ENCODE data around the gene EPS8.

EPS8 gene

GRCh38 chr12:15789220-15790171, at the start of gene EPS8:
EPS8 (minus strand) TSS chr12:15789388; CDS start chr12:15682951, 106,437 bp downstream.
- DNase-seq (ENCODE audit: low read depth in 2 of 2) = peak; percentile 72 to 78

GRCh38 chr12:15837141-15837790, 48.1 kb upstream of the EPS8 start:
- no peak for DNase-seq (ENCODE audit: low read depth in 2 of 2)

GRCh38 chr12:15834575-15834974, 45.4 kb upstream of the EPS8 start:
- DNase-seq (ENCODE audit: low read depth in 2 of 2) = no peak

- DNase-seq (ENCODE audit: low read depth in 2 of 2) = no peak
These were observed 42.3 kb upstream of the EPS8 start for GRCh38 chr12:15831315-15831978.

GRCh38 chr12:15830538-15830937, 41.4 kb upstream of the EPS8 start:
- DNase-seq (ENCODE audit: low read depth in 2 of 2) = no peak

- DNase-seq (ENCODE audit: low read depth in 2 of 2) = no peak
These were observed 40.8 kb upstream of the EPS8 start for GRCh38 chr12:15829949-15830348.

GRCh38 chr12:15829255-15829654, 40.1 kb upstream of the EPS8 start:
- no peak for DNase-seq (ENCODE audit: low read depth in 2 of 2)

GRCh38 chr12:15827136-15827535, 37.9 kb upstream of the EPS8 start:
- DNase-seq (ENCODE audit: low read depth in 2 of 2) = no peak

GRCh38 chr12:15824516-15824915, 35.3 kb upstream of the EPS8 start:
- no peak for DNase-seq (ENCODE audit: low read depth in 2 of 2)

- DNase-seq (ENCODE audit: low read depth in 2 of 2) = no peak
These were observed 34.4 kb upstream of the EPS8 start for GRCh38 chr12:15823360-15824128.

- no peak for DNase-seq (ENCODE audit: low read depth in 2 of 2)
These were observed 30.7 kb upstream of the EPS8 start for GRCh38 chr12:15819644-15820437.

- DNase-seq (ENCODE audit: low read depth in 2 of 2) = no peak
These were observed 29.2 kb upstream of the EPS8 start for GRCh38 chr12:15818418-15818817.

GRCh38 chr12:15815730-15816129, 26.5 kb upstream of the EPS8 start:
- no peak for DNase-seq (ENCODE audit: low read depth in 2 of 2)

GRCh38 chr12:15811214-15812127, 22.3 kb upstream of the EPS8 start:
- DNase-seq (ENCODE audit: low read depth in 2 of 2) = no peak

GRCh38 chr12:15808652-15809051, 19.5 kb upstream of the EPS8 start:
- no peak for DNase-seq (ENCODE audit: low read depth in 2 of 2)

- no peak for DNase-seq (ENCODE audit: low read depth in 2 of 2)
These were observed 19.1 kb upstream of the EPS8 start for GRCh38 chr12:15808250-15808649.

GRCh38 chr12:15806826-15807225, 17.6 kb upstream of the EPS8 start:
- DNase-seq (ENCODE audit: low read depth in 2 of 2) = no peak

- DNase-seq (ENCODE audit: low read depth in 2 of 2) = no peak
These were observed 12.9 kb upstream of the EPS8 start for GRCh38 chr12:15801770-15802744.

GRCh38 chr12:15800278-15800677, 11.1 kb upstream of the EPS8 start:
- no peak for DNase-seq (ENCODE audit: low read depth in 2 of 2)
